Right lobe of liver (tissue), 6 donors: ENCODE data around the gene CFAP53. TPM values are rescaled to one million over a fixed set of nuclear protein-coding genes. Genes with fewer than 3 reads are reported as not detected.
"Not testable (repeated sequence)": the region's sequence is repeated elsewhere in the genome, so short reads cannot be mapped to it uniquely, and the experiment has no call there.

ENCODE experiments used
- ATAC-seq, 4 donors: fragments of 200-7000 bp; cut with Tn5 transposase; one replicate each; pipeline ENCODE4 v1.9.1; 2020; ENCODE audit warnings: mild to moderate bottlenecking in 4 of 4, moderate library complexity in 4 of 4
- DNase-seq, 3 donors: peaks; one replicate each; pipeline ENCODE4 v3.0.0-alpha.2; 2020
- H3K27ac ChIP-seq, 3 donors: fragments of 200-600 bp; one replicate each; pipeline ENCODE4 v1.8.0; 2022
- H3K27me3 ChIP-seq, 2 donors: fragments of 200-600 bp; one replicate each; pipeline ENCODE4 v1.8.0; 2022
- H3K36me3 ChIP-seq, 4 donors: fragments of 200-600 bp; sonication (generic) in 1 of 4; one replicate each; pipeline versions ENCODE4 v1.5.1 to v1.8.0; 2017 to 2022; ENCODE audit warnings: control low read depth in 1 of 4
- H3K4me1 ChIP-seq, 4 donors: fragments of 200-600 bp; sonication (generic) in 1 of 4; one replicate each; pipeline versions ENCODE4 v1.5.1 to v1.8.0; 2017 to 2022; ENCODE audit warnings: control low read depth in 1 of 4
- H3K4me3 ChIP-seq, 3 donors: fragments of 200-600 bp; one replicate each; pipeline ENCODE4 v1.8.0; 2022
- H3K9me3 ChIP-seq, 4 donors: fragments of 200-600 bp; sonication (generic) in 1 of 4; one replicate each; pipeline versions ENCODE4 v1.5.1 to v1.8.0; 2017 to 2022; ENCODE audit warnings: control low read depth in 1 of 4
- POLR2A ChIP-seq: fragments of 450-650 bp; IDR thresholded peaks from one replicate; pipeline ENCODE4 v1.6.1; 2017; ENCODE audit warnings: antibody characterized with exemption, mild to moderate bottlenecking
- WGBS: methylation state at CpG from one replicate; pipeline ENCODE4 v1.1.6; 2018; ENCODE audit warnings: low coverage, low lambda C conversion rate; ENCODE audit not compliant: insufficient coverage; ENCODE audit errors: missing lambda C conversion rate; 5-methylcytosine and 5-hydroxymethylcytosine counted together
- intact Hi-C, 2 donors: fragments of 100-400 bp; cut with DNase I; formaldehyde crosslinking; loops; one replicate each; pipeline versions ENCODE4 v1.11.2 to v1.14.1; 2022
- total RNA-seq, 6 experiments: library from RNA; depleted of rRNA in 2 of 6; stranded (reverse); fragments of >200 nt in 2 of 6; fragmentation: NEBNext Ultra II Directional in 3 of 6; extraction: Animal tissue kit (Norgen Biotek cat#: 25700) in 3 of 6; gene quantifications; one replicate each; pipeline versions ENCODE4 v1.1.0 to v1.2.4, GENCODE V29; 2016 to 2023
- TF ChIP-seq, protein P1 (sequence below), 4 donors: fragments of 200-600 bp in 3 of 4; fragments of 450-650 bp in 1 of 4; IDR thresholded peaks; one replicate each; pipeline versions ENCODE4 v1.5.1 to v1.8.0; 2016 to 2022; ENCODE audit warnings: antibody characterized with exemption in 4 of 4, mild to moderate bottlenecking in 2 of 4
- donor health status: DM: no; HTN: yes; CAD: no.
- donor health status: DM: no; HTN: no; CAD: no.
- donor health status: DM: no; HTN: no; CAD: no.
- donor health status: DM: no; HTN: yes; CAD: no.
- donor health status: DM: no; HTN: yes; CAD: no.

Gene CFAP53
- total RNA-seq, 6 experiments from 2014 or later: 0.13 to 0.17 (median 0.14) TPM; not detected in 3

DNA sequence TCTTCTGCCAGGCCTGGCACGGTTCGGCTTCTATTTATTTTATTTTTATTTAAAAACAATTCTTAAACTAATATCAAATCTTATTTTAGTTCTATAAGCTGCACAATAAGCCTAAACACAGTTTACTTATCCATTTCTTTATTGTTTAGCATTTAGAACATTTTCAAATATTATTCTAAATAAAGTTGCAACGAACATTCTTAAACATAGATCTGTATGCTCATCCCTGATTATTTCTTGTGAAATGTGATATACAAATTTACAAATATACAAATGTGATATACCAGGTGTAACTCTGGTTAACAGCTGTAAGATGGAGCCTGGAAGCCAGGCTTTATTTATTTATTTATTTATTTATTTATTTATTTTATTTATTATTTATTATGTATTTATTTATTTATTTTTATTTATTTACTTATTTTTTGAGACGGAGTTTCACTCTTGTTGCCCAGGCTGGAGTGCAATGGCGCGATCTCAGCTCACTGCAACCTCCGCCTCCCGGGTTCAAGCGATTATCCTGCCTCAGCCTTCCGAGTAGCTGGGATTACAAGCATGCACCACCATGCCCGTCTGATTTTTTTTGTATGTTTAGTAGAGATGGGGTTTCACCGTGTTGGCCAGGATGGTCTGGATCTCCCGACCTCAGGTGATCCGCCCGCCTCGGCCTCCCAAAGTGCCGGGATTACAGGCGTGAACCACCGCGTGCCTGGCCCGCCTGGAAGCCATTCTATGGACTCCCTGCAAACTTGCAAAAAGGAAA is 22.2 kb upstream of the CFAP53 start:
- Histone ChIP-seq H3K4me3 (peak overlapping the region; percentile 64 to 72 (median 66)), H3K27ac (peak overlapping the region; percentile 63 to 85 (median 73))
- H3K36me3 ChIP-seq, H3K27me3 ChIP-seq, DNase-seq, H3K9me3 ChIP-seq, ATAC-seq, H3K4me1 ChIP-seq: not testable (repeated sequence)
- intact Hi-C loops: loop anchor here in 1 of 2 donors (10.0 kb wide), 1 partner anchor 66 kb away; no protein-coding TSS in a partner anchor
- 23% methylated on average over 5 of the region's 21 CpGs for WGBS
- TF ChIP-seq POLR2A: peak; percentile 19

- H3K27ac ChIP-seq: peak within 1 kb of the TSS; percentile 63 to 85 (median 73)
- DNase-seq: peak; percentile 95 to 97 (median 96)
- H3K4me3 ChIP-seq: peak within 1 kb of the TSS; percentile 64 to 72 (median 66)
- H3K27me3 ChIP-seq: no peaks in the 10 kb centered on the region
- peaks cover 0 to 2% (median under 1%) of the 10 kb centered on the region in 4 donors for H3K36me3 ChIP-seq
- peak; percentile 16 for TF ChIP-seq POLR2A
- TF ChIP-seq, protein P1, sequence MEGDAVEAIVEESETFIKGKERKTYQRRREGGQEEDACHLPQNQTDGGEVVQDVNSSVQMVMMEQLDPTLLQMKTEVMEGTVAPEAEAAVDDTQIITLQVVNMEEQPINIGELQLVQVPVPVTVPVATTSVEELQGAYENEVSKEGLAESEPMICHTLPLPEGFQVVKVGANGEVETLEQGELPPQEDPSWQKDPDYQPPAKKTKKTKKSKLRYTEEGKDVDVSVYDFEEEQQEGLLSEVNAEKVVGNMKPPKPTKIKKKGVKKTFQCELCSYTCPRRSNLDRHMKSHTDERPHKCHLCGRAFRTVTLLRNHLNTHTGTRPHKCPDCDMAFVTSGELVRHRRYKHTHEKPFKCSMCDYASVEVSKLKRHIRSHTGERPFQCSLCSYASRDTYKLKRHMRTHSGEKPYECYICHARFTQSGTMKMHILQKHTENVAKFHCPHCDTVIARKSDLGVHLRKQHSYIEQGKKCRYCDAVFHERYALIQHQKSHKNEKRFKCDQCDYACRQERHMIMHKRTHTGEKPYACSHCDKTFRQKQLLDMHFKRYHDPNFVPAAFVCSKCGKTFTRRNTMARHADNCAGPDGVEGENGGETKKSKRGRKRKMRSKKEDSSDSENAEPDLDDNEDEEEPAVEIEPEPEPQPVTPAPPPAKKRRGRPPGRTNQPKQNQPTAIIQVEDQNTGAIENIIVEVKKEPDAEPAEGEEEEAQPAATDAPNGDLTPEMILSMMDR (IDR thresholded peaks at IDR 0.05): peak; percentile 41 to 72 (median 46)
- peak; percentile 93 to 97 (median 95) for ATAC-seq
- intact Hi-C loops: loop anchor here in 1 of 2 donors (10.0 kb wide), 1 partner anchor 67 kb away; no protein-coding TSS in a partner anchor
- H3K9me3 ChIP-seq: no peaks in the 10 kb centered on the region
- peaks cover 0 to 4% (median 0%) of the 10 kb centered on the region in 4 donors for H3K4me1 ChIP-seq
- WGBS: under 1% methylated on average over 54 of the region's 76 CpGs
These were observed 21.4 kb upstream of the CFAP53 start, which contains the start of gene CXXC1 for GRCh38 chr18:50287441-50288347. CXXC1 (minus strand) TSS chr18:50287692; CDS start chr18:50287589, 103 bp downstream.

GRCh38 chr18:50287028-50287440 is 20.7 kb upstream of the CFAP53 start:
- Histone ChIP-seq H3K4me3 (peak overlapping the region; percentile 64 to 72 (median 66)), H3K27me3 (no peaks in the 10 kb centered on the region), H3K9me3 (no peaks in the 10 kb centered on the region), H3K36me3 (peaks cover 0 to 2% (median under 1%) of the 10 kb centered on the region in 4 donors), H3K4me1 (peaks cover 0 to 5% (median 0%) of the 10 kb centered on the region in 4 donors), H3K27ac (peak overlapping the region; percentile 63 to 85 (median 73))
- DNase-seq (peak in 2 of 3 donors; percentile 45 to 50), ATAC-seq (no peak)
- 3% methylated on average over 14 of the region's 27 CpGs for WGBS
- intact Hi-C loops: loop anchor here in 1 of 2 donors (10.0 kb wide), 1 partner anchor 68 kb away; no protein-coding TSS in a partner anchor
- TF ChIP-seq, protein P1 (IDR thresholded peaks at IDR 0.05): no peak
- TF ChIP-seq POLR2A: no peak

- Histone ChIP-seq H3K4me3 (peak overlapping the region; percentile 64 to 72 (median 66)), H3K27me3 (no peaks in the 10 kb centered on the region), H3K4me1 (peaks cover 0 to 7% (median 0%) of the 10 kb centered on the region in 4 donors), H3K27ac (no peak overlapping the region), H3K9me3 (no peaks in the 10 kb centered on the region), H3K36me3 (peaks cover 0 to 2% (median under 1%) of the 10 kb centered on the region in 4 donors)
- DNase-seq: peak; percentile 37 to 53 (median 52)
- ATAC-seq: no peak
- TF ChIP-seq, protein P1 (IDR thresholded peaks at IDR 0.05): no peak
- TF ChIP-seq POLR2A: no peak
- intact Hi-C loops: loop anchor here in 1 of 2 donors (10.0 kb wide), 1 partner anchor 68 kb away; no protein-coding TSS in a partner anchor
- 28% methylated on average over 8 of the region's 23 CpGs for WGBS
These were observed 20.2 kb upstream of the CFAP53 start for GRCh38 chr18:50286391-50287027.
